ENCODE results near the gene AFF4. TPM values are rescaled to one million over a fixed set of nuclear protein-coding genes. Genes with fewer than 3 reads are reported as not detected.

AFF4 gene
- total RNA-seq, 2 donors from 2014 or later, result 95.2 to 142 TPM

DNA sequence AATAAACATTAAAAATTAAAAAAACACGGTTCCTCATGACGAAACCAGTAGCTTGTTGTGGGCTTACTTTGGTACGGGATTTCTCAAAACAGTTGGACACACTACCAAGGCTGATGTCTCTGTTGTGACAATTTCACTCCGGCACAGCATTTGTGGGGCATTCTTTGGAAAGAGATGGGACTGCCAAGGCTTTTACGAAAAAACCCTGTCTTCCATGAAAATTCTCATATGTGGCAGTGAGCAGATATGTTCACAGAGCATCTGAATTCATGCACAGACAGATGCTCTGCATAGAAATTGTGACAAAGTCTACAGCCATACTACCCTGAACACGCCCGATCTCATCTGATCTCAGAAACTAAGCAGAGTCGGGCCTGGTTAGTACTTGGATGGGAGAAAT is 115.2 kb downstream of the AFF4 start:
- no peak for DNase-seq (ENCODE audit: low spot score)
- Histone ChIP-seq H3K4me3 (no peak overlapping the region), H3K27me3 (replicated peaks; ENCODE audit: insufficient read depth) (no peaks in the 10 kb centered on the region), H3K27ac (no peak overlapping the region), H3K4me1 (ENCODE audit: control insufficient read depth in 1 of 2, low read depth in 2 of 2) (no peaks in the 10 kb centered on the region), H3K9me3 (no peaks in the 10 kb centered on the region), H3K36me3 (no peaks in the 10 kb centered on the region)
- no peak for ATAC-seq (ENCODE audit: insufficient number of reproducible peaks, low FRiP score, low read depth)
- TF ChIP-seq, protein P1, sequence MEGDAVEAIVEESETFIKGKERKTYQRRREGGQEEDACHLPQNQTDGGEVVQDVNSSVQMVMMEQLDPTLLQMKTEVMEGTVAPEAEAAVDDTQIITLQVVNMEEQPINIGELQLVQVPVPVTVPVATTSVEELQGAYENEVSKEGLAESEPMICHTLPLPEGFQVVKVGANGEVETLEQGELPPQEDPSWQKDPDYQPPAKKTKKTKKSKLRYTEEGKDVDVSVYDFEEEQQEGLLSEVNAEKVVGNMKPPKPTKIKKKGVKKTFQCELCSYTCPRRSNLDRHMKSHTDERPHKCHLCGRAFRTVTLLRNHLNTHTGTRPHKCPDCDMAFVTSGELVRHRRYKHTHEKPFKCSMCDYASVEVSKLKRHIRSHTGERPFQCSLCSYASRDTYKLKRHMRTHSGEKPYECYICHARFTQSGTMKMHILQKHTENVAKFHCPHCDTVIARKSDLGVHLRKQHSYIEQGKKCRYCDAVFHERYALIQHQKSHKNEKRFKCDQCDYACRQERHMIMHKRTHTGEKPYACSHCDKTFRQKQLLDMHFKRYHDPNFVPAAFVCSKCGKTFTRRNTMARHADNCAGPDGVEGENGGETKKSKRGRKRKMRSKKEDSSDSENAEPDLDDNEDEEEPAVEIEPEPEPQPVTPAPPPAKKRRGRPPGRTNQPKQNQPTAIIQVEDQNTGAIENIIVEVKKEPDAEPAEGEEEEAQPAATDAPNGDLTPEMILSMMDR (IDR thresholded peaks at IDR 0.05), result no peak

DNA sequence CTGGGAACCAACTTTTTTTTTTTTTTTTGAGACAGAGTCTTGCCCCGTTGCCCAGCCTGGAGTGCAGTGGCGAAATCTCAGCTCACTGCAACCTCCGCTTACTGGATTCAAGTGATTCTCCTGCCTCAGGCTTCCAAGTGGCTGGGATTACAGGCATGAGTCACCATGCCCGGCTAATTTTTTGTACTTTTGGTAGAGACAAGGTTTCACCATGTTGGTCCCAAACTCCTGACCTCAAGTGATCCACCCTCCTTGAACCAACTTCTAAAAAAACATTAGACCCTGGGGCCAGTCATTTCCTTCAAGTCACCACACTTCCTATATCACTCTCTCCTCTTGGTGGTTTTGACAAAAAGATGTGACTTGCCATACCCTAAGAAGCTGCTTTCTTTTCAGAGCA is 122.1 kb downstream of the AFF4 start:
- TF ChIP-seq, protein P1 (IDR thresholded peaks at IDR 0.05), result no peak
- no peak for ATAC-seq (ENCODE audit: insufficient number of reproducible peaks, low FRiP score, low read depth)
- Histone ChIP-seq H3K4me1 (ENCODE audit: control insufficient read depth in 1 of 2, low read depth in 2 of 2) (no peaks in the 10 kb centered on the region), H3K27ac (no peak overlapping the region), H3K36me3 (no peaks in the 10 kb centered on the region), H3K9me3 (no peaks in the 10 kb centered on the region), H3K4me3 (no peak overlapping the region), H3K27me3 (replicated peaks; ENCODE audit: insufficient read depth) (no peaks in the 10 kb centered on the region)
- no peak for DNase-seq (ENCODE audit: low spot score)

DNA sequence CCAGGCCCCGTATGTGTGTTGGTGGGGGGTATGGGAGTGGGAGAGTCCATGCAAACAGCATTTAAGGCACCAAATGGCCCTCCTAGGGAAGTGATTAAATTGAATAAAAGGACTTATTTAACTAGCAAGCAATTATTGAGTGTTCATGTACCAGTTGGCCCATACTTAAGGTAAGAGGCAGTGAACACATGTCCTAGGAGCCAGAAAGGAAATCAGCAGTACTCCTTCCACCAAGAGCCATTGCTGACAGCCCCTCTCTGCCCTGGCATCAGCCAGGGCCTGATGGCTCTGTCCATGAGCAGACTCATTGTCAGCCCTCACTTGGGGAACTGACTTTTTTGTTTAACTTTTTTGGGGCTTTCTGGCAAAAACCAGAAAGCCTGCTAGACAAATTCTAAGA is 122.5 kb downstream of the AFF4 start:
- H3K4me1 ChIP-seq (ENCODE audit: control insufficient read depth in 1 of 2, low read depth in 2 of 2), result no peaks in the 10 kb centered on the region
- H3K27ac ChIP-seq, result no peak overlapping the region
- ATAC-seq (ENCODE audit: insufficient number of reproducible peaks, low FRiP score, low read depth) (no peak), DNase-seq (ENCODE audit: low spot score) (no peak)
- TF ChIP-seq, protein P1 (IDR thresholded peaks at IDR 0.05), result no peak
- H3K27me3 ChIP-seq (replicated peaks; ENCODE audit: insufficient read depth), result no peaks in the 10 kb centered on the region
- no peaks in the 10 kb centered on the region for H3K9me3 ChIP-seq
- H3K36me3 ChIP-seq, result no peaks in the 10 kb centered on the region
- H3K4me3 ChIP-seq, result no peak overlapping the region

DNA sequence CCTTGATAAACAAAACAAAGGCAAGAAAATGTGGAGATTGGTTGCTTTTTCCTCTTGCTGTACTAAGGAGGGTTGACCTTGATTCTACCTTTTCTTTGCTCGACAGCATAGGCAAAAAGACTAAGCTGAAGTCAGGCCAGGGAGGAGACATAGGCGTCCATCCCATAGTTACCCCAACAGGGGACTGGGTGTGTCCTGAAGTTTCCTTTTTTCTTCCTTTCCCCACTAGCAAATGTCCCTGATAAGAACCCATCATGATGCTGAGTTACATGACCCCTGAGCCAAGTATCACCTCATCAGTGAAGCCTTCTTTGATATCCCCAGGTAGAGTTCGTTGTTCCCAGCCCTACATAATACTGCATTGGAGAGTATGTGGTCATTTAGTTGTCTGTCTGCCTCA is 123.1 kb downstream of the AFF4 start:
- H3K27ac ChIP-seq, result no peak overlapping the region
- no peak overlapping the region for H3K4me3 ChIP-seq
- TF ChIP-seq, protein P1 (IDR thresholded peaks at IDR 0.05), result no peak
- H3K9me3 ChIP-seq, result no peaks in the 10 kb centered on the region
- H3K4me1 ChIP-seq (ENCODE audit: control insufficient read depth in 1 of 2, low read depth in 2 of 2), result no peaks in the 10 kb centered on the region
- DNase-seq (ENCODE audit: low spot score) (no peak), ATAC-seq (ENCODE audit: insufficient number of reproducible peaks, low FRiP score, low read depth) (no peak)
- H3K36me3 ChIP-seq, result no peaks in the 10 kb centered on the region
- no peaks in the 10 kb centered on the region for H3K27me3 ChIP-seq (replicated peaks; ENCODE audit: insufficient read depth)

DNA sequence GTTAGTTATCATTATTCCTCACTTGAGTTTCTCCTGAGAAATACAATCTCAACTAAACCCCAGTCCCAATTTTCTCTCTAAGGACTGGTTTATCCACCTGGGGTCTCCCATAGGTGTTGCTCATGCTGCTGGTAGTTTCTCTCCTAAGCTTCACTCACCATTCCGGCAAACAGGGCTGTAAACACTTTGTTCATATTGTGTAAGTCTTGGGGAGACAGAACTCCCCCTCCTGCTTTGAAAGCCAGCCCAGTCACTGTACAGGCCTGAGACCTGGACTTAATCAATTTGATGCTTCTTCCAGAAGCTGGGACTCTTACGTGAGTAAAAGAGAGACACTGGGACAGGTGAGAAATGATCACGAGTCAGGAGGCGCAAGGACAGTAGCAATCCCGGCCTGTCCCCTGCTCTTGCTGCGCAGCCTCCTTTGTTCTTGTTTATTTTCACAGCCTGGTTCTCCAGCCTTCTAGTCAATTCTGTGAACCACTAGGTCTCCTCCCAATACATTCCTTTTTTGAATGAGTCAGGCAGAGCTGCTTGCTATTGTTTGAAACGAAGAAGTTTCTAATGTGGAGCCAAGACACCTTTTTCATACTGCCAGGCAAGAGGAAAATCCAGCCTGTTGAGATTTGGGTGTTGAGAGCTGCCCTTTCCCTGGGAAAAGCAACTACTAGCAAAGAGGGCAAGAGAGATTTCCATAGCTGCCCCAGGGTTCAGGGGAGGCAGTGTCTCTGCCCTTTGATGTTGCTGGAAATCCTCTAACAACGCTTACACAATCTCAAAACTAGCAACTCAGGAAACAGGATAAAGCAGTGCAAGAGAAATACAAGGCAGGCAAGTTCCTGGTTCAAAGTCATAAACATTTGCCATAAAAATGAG is 123.8 kb downstream of the AFF4 start:
- ATAC-seq (ENCODE audit: insufficient number of reproducible peaks, low FRiP score, low read depth), result no peak
- Histone ChIP-seq H3K4me1 (ENCODE audit: control insufficient read depth in 1 of 2, low read depth in 2 of 2) (no peaks in the 10 kb centered on the region), H3K27ac (no peak overlapping the region), H3K36me3 (no peaks in the 10 kb centered on the region), H3K4me3 (no peak overlapping the region), H3K27me3 (replicated peaks; ENCODE audit: insufficient read depth) (no peaks in the 10 kb centered on the region), H3K9me3 (no peaks in the 10 kb centered on the region)
- TF ChIP-seq, protein P1 (IDR thresholded peaks at IDR 0.05), result no peak
- no peak for DNase-seq (ENCODE audit: low spot score)
